ENCODE measurements around the gene CCDC157.
A peak's percentile ranks its signal among the peaks of the same experiment; 100 is the strongest.

CCDC157 gene

GRCh38 chr22:30393322-30393680 is 36.5 kb downstream of the CCDC157 start:
- Histone ChIP-seq H3K9me3 (ENCODE audit: control extremely low read depth in 1 of 5, control insufficient read depth in 4 of 5, insufficient read depth in 2 of 5, low read depth in 1 of 5, low read length in 4 of 5) (no peaks in the 10 kb centered on the region), H3K36me3 (ENCODE audit: control insufficient read depth in 4 of 4, insufficient read depth in 4 of 4, low read length in 3 of 4) (no peaks in the 10 kb centered on the region), H3K4me1 (ENCODE audit: control extremely low read depth in 1 of 4, control insufficient read depth in 4 of 4, insufficient read depth in 4 of 4, low read length in 3 of 4) (peaks cover 2 to 33% (median 18%) of the 10 kb centered on the region in 4 experiments), H3K27me3 (replicated peaks in 2 of 5; ENCODE audit: control insufficient read depth in 4 of 5, insufficient read depth in 5 of 5, low read length in 4 of 5) (peaks cover 0 to 29% (median 22%) of the 10 kb centered on the region in 5 experiments), H3K27ac (ENCODE audit: insufficient read depth in 1 of 2, low read depth in 1 of 2, low read length in 2 of 2, poor library complexity in 1 of 2, severe bottlenecking in 2 of 2) (no peak overlapping the region), H3K4me3 (ENCODE audit: control insufficient read depth in 1 of 7, extremely low read depth in 1 of 7, insufficient read depth in 4 of 7, low read depth in 2 of 7, low read length in 6 of 7) (no peak overlapping the region)
- 75% methylated on average over 5 of the region's 7 CpGs for WGBS (ENCODE audit: insufficient coverage)
- no peak for DNase-seq
- ChIA-PET POLR2A (no interaction called here), CTCF (interaction anchor here (1.1 to 7.0 kb wide), 3 partner anchors 31 to 107 kb away, joined by 3 to 91 read pairs (median 4); partner anchors contain the start of gene CASTOR1)

- peaks cover 2 to 37% (median 18%) of the 10 kb centered on the region in 4 experiments for H3K4me1 ChIP-seq (ENCODE audit: control extremely low read depth in 1 of 4, control insufficient read depth in 4 of 4, insufficient read depth in 4 of 4, low read length in 3 of 4)
- ChIA-PET CTCF (interaction anchor here (1.3 to 7.0 kb wide), 2 partner anchors 31 to 108 kb away, joined by 4 to 91 read pairs; partner anchors contain the start of gene CASTOR1), POLR2A (no interaction called here)
- 70% methylated on average over 2 of the region's 3 CpGs for WGBS (ENCODE audit: insufficient coverage)
- peaks cover 0 to 35% (median 26%) of the 10 kb centered on the region in 5 experiments for H3K27me3 ChIP-seq (replicated peaks in 2 of 5; ENCODE audit: control insufficient read depth in 4 of 5, insufficient read depth in 5 of 5, low read length in 4 of 5)
- no peaks in the 10 kb centered on the region for H3K9me3 ChIP-seq (ENCODE audit: control extremely low read depth in 1 of 5, control insufficient read depth in 4 of 5, insufficient read depth in 2 of 5, low read depth in 1 of 5, low read length in 4 of 5)
- H3K27ac ChIP-seq (ENCODE audit: insufficient read depth in 1 of 2, low read depth in 1 of 2, low read length in 2 of 2, poor library complexity in 1 of 2, severe bottlenecking in 2 of 2): no peak overlapping the region
- no peaks in the 10 kb centered on the region for H3K36me3 ChIP-seq (ENCODE audit: control insufficient read depth in 4 of 4, insufficient read depth in 4 of 4, low read length in 3 of 4)
- no peak for DNase-seq
- H3K4me3 ChIP-seq (ENCODE audit: control insufficient read depth in 1 of 7, extremely low read depth in 1 of 7, insufficient read depth in 4 of 7, low read depth in 2 of 7, low read length in 6 of 7): no peak overlapping the region
These were observed 37.1 kb downstream of the CCDC157 start for GRCh38 chr22:30393885-30394284.

GRCh38 chr22:30396871-30397655 is 40.3 kb downstream of the CCDC157 start, which contains the start of gene SEC14L2:
SEC14L2 (plus strand) TSS chr22:30397018; CDS start chr22:30397117, 99 bp downstream.
- WGBS (ENCODE audit: insufficient coverage): under 1% methylated on average over 37 of the region's 56 CpGs
- CTCF ChIA-PET: interaction anchor here (0.7 to 2.4 kb wide), 7 partner anchors 8 to 114 kb away, joined by 3 to 12 read pairs (median 3); no protein-coding TSS in a partner anchor
- Histone ChIP-seq H3K36me3 (ENCODE audit: control insufficient read depth in 4 of 4, insufficient read depth in 4 of 4, low read length in 3 of 4) (no peaks in the 10 kb centered on the region), H3K4me1 (ENCODE audit: control extremely low read depth in 1 of 4, control insufficient read depth in 4 of 4, insufficient read depth in 4 of 4, low read length in 3 of 4) (peaks cover 0 to 47% (median 18%) of the 10 kb centered on the region in 4 experiments), H3K27ac (ENCODE audit: insufficient read depth in 1 of 2, low read depth in 1 of 2, low read length in 2 of 2, poor library complexity in 1 of 2, severe bottlenecking in 2 of 2) (no peak within 1 kb of the TSS), H3K27me3 (replicated peaks in 2 of 5; ENCODE audit: control insufficient read depth in 4 of 5, insufficient read depth in 5 of 5, low read length in 4 of 5) (peaks cover 0 to 49% (median 26%) of the 10 kb centered on the region in 5 experiments), H3K4me3 (ENCODE audit: control insufficient read depth in 1 of 7, extremely low read depth in 1 of 7, insufficient read depth in 4 of 7, low read depth in 2 of 7, low read length in 6 of 7) (peak within 1 kb of the TSS in 6 of 7 experiments; percentile 26 to 61 (median 50)), H3K9me3 (ENCODE audit: control extremely low read depth in 1 of 5, control insufficient read depth in 4 of 5, insufficient read depth in 2 of 5, low read depth in 1 of 5, low read length in 4 of 5) (no peaks in the 10 kb centered on the region)
- POLR2A ChIA-PET: interaction anchor here (1.4 kb wide), 1 partner anchor 25 kb away, joined by 3 read pairs; no protein-coding TSS in a partner anchor
- peak in 2 of 3 donors; percentile 18 to 34 for DNase-seq

- peak in 1 of 3 donors; percentile 15 for DNase-seq
- Histone ChIP-seq H3K4me1 (ENCODE audit: control extremely low read depth in 1 of 4, control insufficient read depth in 4 of 4, insufficient read depth in 4 of 4, low read length in 3 of 4) (peaks cover 0 to 44% (median 14%) of the 10 kb centered on the region in 4 experiments), H3K36me3 (ENCODE audit: control insufficient read depth in 4 of 4, insufficient read depth in 4 of 4, low read length in 3 of 4) (no peaks in the 10 kb centered on the region), H3K9me3 (ENCODE audit: control extremely low read depth in 1 of 5, control insufficient read depth in 4 of 5, insufficient read depth in 2 of 5, low read depth in 1 of 5, low read length in 4 of 5) (no peaks in the 10 kb centered on the region), H3K4me3 (ENCODE audit: control insufficient read depth in 1 of 7, extremely low read depth in 1 of 7, insufficient read depth in 4 of 7, low read depth in 2 of 7, low read length in 6 of 7) (peak overlapping the region in 1 of 7 experiments; percentile 51), H3K27me3 (replicated peaks in 2 of 5; ENCODE audit: control insufficient read depth in 4 of 5, insufficient read depth in 5 of 5, low read length in 4 of 5) (peaks cover 0 to 49% (median 26%) of the 10 kb centered on the region in 5 experiments), H3K27ac (ENCODE audit: insufficient read depth in 1 of 2, low read depth in 1 of 2, low read length in 2 of 2, poor library complexity in 1 of 2, severe bottlenecking in 2 of 2) (no peak overlapping the region)
- ChIA-PET CTCF (interaction anchor here (0.7 to 2.4 kb wide), 8 partner anchors 7 to 115 kb away, joined by 3 to 12 read pairs (median 4); no protein-coding TSS in a partner anchor), POLR2A (interaction anchor here (1.4 kb wide), 1 partner anchor 24 kb away, joined by 3 read pairs; no protein-coding TSS in a partner anchor)
- 3% methylated on average over 4 of the region's 11 CpGs for WGBS (ENCODE audit: insufficient coverage)
These were observed 41.1 kb downstream of the CCDC157 start for GRCh38 chr22:30397656-30398635.

GRCh38 chr22:30398685-30399680 is 42.2 kb downstream of the CCDC157 start:
- Histone ChIP-seq H3K27me3 (replicated peaks in 2 of 5; ENCODE audit: control insufficient read depth in 4 of 5, insufficient read depth in 5 of 5, low read length in 4 of 5) (peaks cover 0 to 49% (median 26%) of the 10 kb centered on the region in 5 experiments), H3K4me1 (ENCODE audit: control extremely low read depth in 1 of 4, control insufficient read depth in 4 of 4, insufficient read depth in 4 of 4, low read length in 3 of 4) (peaks cover 0 to 37% (median 12%) of the 10 kb centered on the region in 4 experiments), H3K27ac (ENCODE audit: insufficient read depth in 1 of 2, low read depth in 1 of 2, low read length in 2 of 2, poor library complexity in 1 of 2, severe bottlenecking in 2 of 2) (no peak overlapping the region), H3K36me3 (ENCODE audit: control insufficient read depth in 4 of 4, insufficient read depth in 4 of 4, low read length in 3 of 4) (no peaks in the 10 kb centered on the region), H3K4me3 (ENCODE audit: control insufficient read depth in 1 of 7, extremely low read depth in 1 of 7, insufficient read depth in 4 of 7, low read depth in 2 of 7, low read length in 6 of 7) (no peak overlapping the region), H3K9me3 (ENCODE audit: control extremely low read depth in 1 of 5, control insufficient read depth in 4 of 5, insufficient read depth in 2 of 5, low read depth in 1 of 5, low read length in 4 of 5) (no peaks in the 10 kb centered on the region)
- WGBS (ENCODE audit: insufficient coverage): 75% methylated on average over 19 of the region's 25 CpGs
- DNase-seq: peak in 2 of 3 donors; percentile 7 to 52
- POLR2A ChIA-PET: no interaction called here
- CTCF ChIA-PET: interaction anchor here (1.6 to 2.4 kb wide), 3 partner anchors 9 to 47 kb away, joined by 3 to 12 read pairs (median 4); no protein-coding TSS in a partner anchor

- Histone ChIP-seq H3K27me3 (replicated peaks in 2 of 5; ENCODE audit: control insufficient read depth in 4 of 5, insufficient read depth in 5 of 5, low read length in 4 of 5) (peaks cover 0 to 49% (median 26%) of the 10 kb centered on the region in 5 experiments), H3K4me1 (ENCODE audit: control extremely low read depth in 1 of 4, control insufficient read depth in 4 of 4, insufficient read depth in 4 of 4, low read length in 3 of 4) (peaks cover 0 to 37% (median 12%) of the 10 kb centered on the region in 4 experiments), H3K9me3 (ENCODE audit: control extremely low read depth in 1 of 5, control insufficient read depth in 4 of 5, insufficient read depth in 2 of 5, low read depth in 1 of 5, low read length in 4 of 5) (no peaks in the 10 kb centered on the region), H3K36me3 (ENCODE audit: control insufficient read depth in 4 of 4, insufficient read depth in 4 of 4, low read length in 3 of 4) (no peaks in the 10 kb centered on the region), H3K27ac (ENCODE audit: insufficient read depth in 1 of 2, low read depth in 1 of 2, low read length in 2 of 2, poor library complexity in 1 of 2, severe bottlenecking in 2 of 2) (no peak overlapping the region), H3K4me3 (ENCODE audit: control insufficient read depth in 1 of 7, extremely low read depth in 1 of 7, insufficient read depth in 4 of 7, low read depth in 2 of 7, low read length in 6 of 7) (no peak overlapping the region)
- WGBS (ENCODE audit: insufficient coverage): 97% methylated on average over 5 of the region's 5 CpGs
- ChIA-PET CTCF (no interaction called here), POLR2A (no interaction called here)
- no peak for DNase-seq
These were observed 42.9 kb downstream of the CCDC157 start for GRCh38 chr22:30399718-30400117.
